Keratinocyte (primary cell): ENCODE data around the gene SPAST. TPM values are rescaled to one million over a fixed set of nuclear protein-coding genes. Genes with fewer than 3 reads are reported as not detected.

Source experiments
- DNase-seq: peaks from one replicate; pipeline ENCODE4 v3.0.0-alpha.2; 2011; ENCODE audit warnings: low read depth, missing footprints, low spot score
- FAIRE-seq: peaks from 2 replicates; lab custom pipeline; 2011; peaks lifted over from hg19 to GRCh38; lab: Jason Lieb, UNC
- H2AFZ ChIP-seq: 2 replicates; pipeline ENCODE4 v1.6.0; 2012; ENCODE audit warnings: low read length, control low read depth, inconsistent platforms; ENCODE audit not compliant: control insufficient read depth
- H3K27ac ChIP-seq: 2 replicates; pipeline ENCODE4 v1.5.1; 2011; ENCODE audit warnings: low read length; ENCODE audit not compliant: control insufficient read depth, insufficient read depth
- H3K27me3 ChIP-seq: 3 replicates; pipeline ENCODE4 v1.6.0; 2011; ENCODE audit warnings: low read length; ENCODE audit not compliant: control insufficient read depth, insufficient read depth; ENCODE audit errors: extremely low read depth
- H3K36me3 ChIP-seq, 2 experiments: 2 replicates in 1 of 2; 3 replicates in 1 of 2; pipeline ENCODE4 v1.5.1; 2011; ENCODE audit warnings: low read length in 2 of 2, mild to moderate bottlenecking in 1 of 2; ENCODE audit not compliant: control insufficient read depth in 2 of 2, insufficient read depth in 2 of 2; ENCODE audit errors: extremely low read depth in 1 of 2
- H3K4me1 ChIP-seq: 3 replicates; pipeline ENCODE4 v1.5.1; 2011; ENCODE audit warnings: low read length; ENCODE audit not compliant: control insufficient read depth, insufficient read depth; ENCODE audit errors: extremely low read depth
- H3K4me2 ChIP-seq: 3 replicates; pipeline ENCODE4 v1.6.0; 2011; ENCODE audit warnings: low read depth, low read length; ENCODE audit not compliant: control insufficient read depth, insufficient read depth; ENCODE audit errors: extremely low read depth
- H3K4me3 ChIP-seq, 3 experiments: fragments of 200-600 bp in 1 of 3; sonication (generic) in 1 of 3; 2 replicates in 2 of 3; 3 replicates in 1 of 3; pipeline ENCODE4 v1.5.1; 2011 to 2016; ENCODE audit warnings: low read length in 3 of 3, mild to moderate bottlenecking in 3 of 3, control low read depth in 2 of 3, inconsistent platforms in 1 of 3, low read depth in 1 of 3, mixed read lengths in 1 of 3, mixed run types in 1 of 3, moderate library complexity in 1 of 3; ENCODE audit not compliant: control insufficient read depth in 2 of 3, insufficient read depth in 2 of 3; ENCODE audit errors: extremely low read depth in 1 of 3
- H3K79me2 ChIP-seq: 2 replicates; pipeline ENCODE4 v1.6.0; 2012; ENCODE audit warnings: low read length; ENCODE audit not compliant: control insufficient read depth, insufficient read depth
- H3K9ac ChIP-seq: 3 replicates; pipeline ENCODE4 v1.6.0; 2011; ENCODE audit warnings: low read length; ENCODE audit not compliant: control insufficient read depth, insufficient read depth; ENCODE audit errors: extremely low read depth
- H3K9me1 ChIP-seq: 3 replicates; pipeline ENCODE4 v1.6.0; 2011; ENCODE audit warnings: low read length; ENCODE audit not compliant: control insufficient read depth, insufficient read depth; ENCODE audit errors: extremely low read depth
- H3K9me3 ChIP-seq: 2 replicates; pipeline ENCODE4 v1.5.1; 2012; ENCODE audit warnings: low read depth, low read length; ENCODE audit not compliant: control insufficient read depth
- H4K20me1 ChIP-seq: 3 replicates; pipeline ENCODE4 v1.6.0; 2011; ENCODE audit warnings: low read length; ENCODE audit not compliant: control insufficient read depth, insufficient read depth; ENCODE audit errors: extremely low read depth
- CTCF ChIP-seq, 3 experiments: IDR thresholded peaks in 1 of 3; conservative IDR thresholded peaks in 1 of 3; optimal IDR thresholded peaks in 1 of 3; 2 replicates in 2 of 3; 3 replicates in 1 of 3; pipeline versions ENCODE3 to v1.5.1; 2011; ENCODE audit warnings: low read length in 3 of 3, mild to moderate bottlenecking in 3 of 3, moderate library complexity in 2 of 3, control low read depth in 1 of 3, inconsistent platforms in 1 of 3; ENCODE audit not compliant: insufficient read depth in 2 of 3; ENCODE audit errors: extremely low read depth in 1 of 3
- EZH2 ChIP-seq: IDR thresholded peaks from one replicate; pipeline ENCODE4 v1.6.1; 2012; ENCODE audit warnings: inconsistent platforms, mild to moderate bottlenecking, low read length, moderate library complexity
- dilution Hi-C: fragments of 300-500 bp; cut with MboI; formaldehyde crosslinking; loops from one replicate; pipeline ENCODE4 v1.7.0; 2020; ENCODE audit warnings: low sequenced_read_pairs; ENCODE audit not compliant: extremely low pct_ligation_motif_present
- polyA plus RNA-seq, 5 experiments: library from polyadenylated mRNA; depleted of rRNA in 3 of 5; stranded (reverse) in 3 of 5; stranded (forward) in 1 of 5; unstranded in 1 of 5; fragments of >200 nt; gene quantifications; 1 replicate in 1 of 5; 2 replicates in 3 of 5; 3 replicates in 1 of 5; pipeline versions ENCODE4 v1.2.1 to v1.2.3, GENCODE V29; 2011 to 2012; ENCODE audit warnings: missing spikeins in 2 of 5, low read depth in 1 of 5, low replicate concordance in 1 of 5

Gene SPAST
- polyA plus RNA-seq, 1 donor (not counting 4 experiments of a cell fraction or from before 2014, with no cell fraction given) = 9.5 TPM

DNA sequence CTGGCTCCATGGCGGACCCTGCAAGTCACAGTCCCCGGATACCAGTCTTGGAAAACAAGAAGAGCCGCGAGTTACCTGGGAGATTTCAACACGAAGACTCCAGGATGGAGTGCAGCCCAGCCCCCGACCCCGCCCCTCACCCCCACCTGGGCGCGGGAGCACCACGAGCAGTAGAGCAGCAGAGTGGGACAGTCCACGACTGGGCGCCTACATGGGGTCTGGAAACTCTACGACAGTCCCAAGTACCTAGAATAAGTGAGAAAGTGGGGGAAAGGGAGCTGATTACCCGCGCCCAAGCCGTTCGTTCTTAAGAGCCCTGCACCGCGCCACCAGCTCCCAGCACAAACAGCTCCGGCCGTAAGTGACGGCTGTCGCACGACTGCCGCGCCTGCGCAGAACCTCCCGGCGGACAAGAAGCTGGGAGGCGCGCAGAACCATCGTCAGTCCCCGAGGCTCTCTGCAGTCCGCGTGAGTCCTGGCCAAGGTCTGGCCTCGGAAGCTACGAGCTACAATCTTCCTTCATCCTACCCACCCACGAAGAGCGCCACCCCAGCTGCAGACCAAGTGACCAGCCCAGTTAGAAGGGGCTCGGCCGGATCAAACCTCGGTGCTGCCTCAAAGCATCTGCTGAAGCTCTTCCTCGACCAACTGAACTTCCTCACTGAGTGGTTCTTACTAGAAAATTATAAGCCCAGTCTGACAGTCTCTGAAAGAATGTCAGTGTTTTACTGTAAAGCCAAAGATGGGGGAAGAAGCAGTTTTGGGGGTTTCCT is 23.7 kb upstream of the SPAST start, which contains the start of gene DPY30:
DPY30 (minus strand) TSS at position 359 of the 773 bp plus-strand sequence; CDS start at position 10, 349 bp downstream.
- peaks cover 8% of the 10 kb centered on the region for H3K4me1 ChIP-seq
- H4K20me1 ChIP-seq = no peaks in the 10 kb centered on the region
- dilution Hi-C loops = no loop called here
- peak within 1 kb of the TSS; percentile 73 for H3K27ac ChIP-seq
- peak within 1 kb of the TSS; percentile 83 for H3K9ac ChIP-seq
- peak within 1 kb of the TSS; percentile 74 to 95 (median 86) for H3K4me3 ChIP-seq
- no peaks in the 10 kb centered on the region for H3K9me1 ChIP-seq
- peaks cover 7% of the 10 kb centered on the region for H3K79me2 ChIP-seq
- peak; percentile 52 for DNase-seq
- H3K4me2 ChIP-seq = peak within 1 kb of the TSS; percentile 100
- H3K27me3 ChIP-seq = no peaks in the 10 kb centered on the region
- TF ChIP-seq EZH2 = no peak
- no peak for TF ChIP-seq CTCF (optimal IDR thresholded peaks at IDR 0.05 in 1 of 3, IDR thresholded peaks at IDR 0.05 in 1 of 3, conservative IDR thresholded peaks at IDR 0.05 in 1 of 3; ENCODE audit: extremely low read depth in 1 of 3, insufficient read depth in 2 of 3, low read length in 3 of 3)
- no peaks in the 10 kb centered on the region for H3K9me3 ChIP-seq
- FAIRE-seq = peak; percentile 63
- H2AFZ ChIP-seq = peak within 1 kb of the TSS; percentile 99
- no peaks in the 10 kb centered on the region for H3K36me3 ChIP-seq

DNA sequence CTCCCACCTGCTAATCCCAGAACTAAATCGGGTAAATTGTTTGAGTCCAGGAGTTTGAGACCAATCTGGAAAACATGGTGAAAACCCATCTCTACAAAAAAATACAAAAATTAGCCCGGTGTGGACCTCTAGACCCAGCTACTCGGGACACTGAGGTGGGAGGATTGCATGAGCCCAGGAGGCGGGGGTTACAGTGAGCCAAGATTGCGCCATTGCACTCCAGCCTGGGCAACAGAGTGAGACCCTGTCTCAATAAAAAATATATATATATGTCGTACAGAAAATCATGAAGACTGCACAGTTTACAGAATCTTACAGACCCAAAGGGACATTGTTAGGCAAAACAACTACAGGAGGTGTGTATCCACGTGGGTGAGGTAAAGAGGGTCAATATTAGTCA is 19.8 kb upstream of the SPAST start:
- peaks cover 6% of the 10 kb centered on the region for H3K4me1 ChIP-seq
- FAIRE-seq (no peak), DNase-seq (no peak)
- no peak overlapping the region for H3K4me3 ChIP-seq
- no peak for TF ChIP-seq CTCF (optimal IDR thresholded peaks at IDR 0.05 in 1 of 3, IDR thresholded peaks at IDR 0.05 in 1 of 3, conservative IDR thresholded peaks at IDR 0.05 in 1 of 3; ENCODE audit: extremely low read depth in 1 of 3, insufficient read depth in 2 of 3, low read length in 3 of 3)
- TF ChIP-seq EZH2 = no peak
- no peaks in the 10 kb centered on the region for H3K9me1 ChIP-seq
- no peak overlapping the region for H3K27ac ChIP-seq
- H4K20me1 ChIP-seq = no peaks in the 10 kb centered on the region
- peaks cover 7% of the 10 kb centered on the region for H3K79me2 ChIP-seq
- H3K9ac ChIP-seq = no peak overlapping the region
- dilution Hi-C loops = no loop called here
- no peaks in the 10 kb centered on the region for H3K36me3 ChIP-seq
- no peaks in the 10 kb centered on the region for H3K9me3 ChIP-seq
- no peaks in the 10 kb centered on the region for H3K27me3 ChIP-seq
- no peak overlapping the region for H2AFZ ChIP-seq
- no peak overlapping the region for H3K4me2 ChIP-seq
